OCI-LY7 (cell line): ENCODE data around the gene CABP4.

ENCODE experiments used
- CTCF ChIP-seq: fragments of 200-600 bp; sonication (generic); conservative IDR thresholded peaks from 2 replicates; pipeline ENCODE4 v1.5.1; 2014; ENCODE audit warnings: mild to moderate bottlenecking, antibody characterized with exemption, low read length, moderate library complexity, mixed read lengths
- EZH2phosphoT487 ChIP-seq: fragments of 200-600 bp; sonication (generic); IDR thresholded peaks from 2 replicates; pipeline ENCODE4 v1.6.1; 2018; ENCODE audit warnings: low read depth, borderline replicate concordance, mild to moderate bottlenecking, mixed run types, antibody characterized with exemption, low read length, moderate library complexity, mixed read lengths

GRCh38 chr11:67494371-67495233 lies 39.4 kb downstream of the CABP4 start:
- TF ChIP-seq CTCF (no peak), EZH2phosphoT487 (no peak)
